Activated naive CD8-positive, alpha-beta T cell treated with anti-CD3 and anti-CD28 coated beads, Interleukin-2, amount 50 U/mL, for 24 hours (primary cell): Measurements from ENCODE around the gene KPTN.

Source experiments
- ATAC-seq: fragments of 150-1000 bp; cut with Tn5 transposase; one replicate; pipeline ENCODE4 v1.10.0; 2021
- DNase-seq: peaks from one replicate; pipeline ENCODE4 v3.0.0; 2021
- H3K27ac Mint-ChIP-seq: one replicate; pipeline ENCODE4 v1.8.0; 2021; ENCODE audit warnings: mild to moderate bottlenecking, mixed read lengths
- H3K27me3 Mint-ChIP-seq: one replicate; pipeline ENCODE4 v1.8.0; 2021; ENCODE audit warnings: mixed read lengths
- H3K36me3 Mint-ChIP-seq: one replicate; pipeline ENCODE4 v1.8.0; 2021; ENCODE audit warnings: low read depth, mixed read lengths
- H3K4me1 Mint-ChIP-seq: one replicate; pipeline ENCODE4 v1.8.0; 2021; ENCODE audit warnings: mixed read lengths
- H3K4me3 Mint-ChIP-seq: one replicate; pipeline ENCODE4 v1.8.0; 2021; ENCODE audit warnings: mild to moderate bottlenecking, moderate library complexity, mixed read lengths
- H3K9me3 Mint-ChIP-seq: one replicate; pipeline ENCODE4 v1.8.0; 2021; ENCODE audit warnings: mixed read lengths

KPTN gene

DNA sequence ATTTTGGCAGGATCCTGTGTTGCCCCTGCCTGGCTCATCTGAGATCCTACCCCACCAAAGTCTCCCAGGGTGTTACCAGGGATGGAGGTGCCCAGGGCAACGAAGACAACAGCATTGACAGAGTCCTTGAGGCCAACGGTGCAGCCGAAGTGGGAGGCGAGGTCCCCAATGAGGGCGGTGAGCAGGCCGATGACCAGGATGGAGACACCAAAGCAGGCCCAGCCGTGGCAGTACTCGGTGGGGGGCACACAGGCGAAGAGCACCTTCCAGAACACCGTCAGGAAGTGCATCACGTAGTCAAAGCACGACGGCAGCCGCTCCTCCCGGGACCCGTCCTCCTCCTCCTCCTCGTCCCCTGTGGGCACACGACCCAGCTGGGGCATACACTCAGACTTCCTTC is 51.9 kb downstream of the KPTN start:
- peaks cover 26% of the 10 kb centered on the region for H3K4me1 Mint-ChIP-seq
- H3K36me3 Mint-ChIP-seq = no peaks in the 10 kb centered on the region
- no peak for ATAC-seq
- H3K27ac Mint-ChIP-seq = no peak overlapping the region
- peaks cover 39% of the 10 kb centered on the region for H3K27me3 Mint-ChIP-seq
- DNase-seq = no peak
- H3K4me3 Mint-ChIP-seq = no peak overlapping the region
- H3K9me3 Mint-ChIP-seq = no peaks in the 10 kb centered on the region

DNA sequence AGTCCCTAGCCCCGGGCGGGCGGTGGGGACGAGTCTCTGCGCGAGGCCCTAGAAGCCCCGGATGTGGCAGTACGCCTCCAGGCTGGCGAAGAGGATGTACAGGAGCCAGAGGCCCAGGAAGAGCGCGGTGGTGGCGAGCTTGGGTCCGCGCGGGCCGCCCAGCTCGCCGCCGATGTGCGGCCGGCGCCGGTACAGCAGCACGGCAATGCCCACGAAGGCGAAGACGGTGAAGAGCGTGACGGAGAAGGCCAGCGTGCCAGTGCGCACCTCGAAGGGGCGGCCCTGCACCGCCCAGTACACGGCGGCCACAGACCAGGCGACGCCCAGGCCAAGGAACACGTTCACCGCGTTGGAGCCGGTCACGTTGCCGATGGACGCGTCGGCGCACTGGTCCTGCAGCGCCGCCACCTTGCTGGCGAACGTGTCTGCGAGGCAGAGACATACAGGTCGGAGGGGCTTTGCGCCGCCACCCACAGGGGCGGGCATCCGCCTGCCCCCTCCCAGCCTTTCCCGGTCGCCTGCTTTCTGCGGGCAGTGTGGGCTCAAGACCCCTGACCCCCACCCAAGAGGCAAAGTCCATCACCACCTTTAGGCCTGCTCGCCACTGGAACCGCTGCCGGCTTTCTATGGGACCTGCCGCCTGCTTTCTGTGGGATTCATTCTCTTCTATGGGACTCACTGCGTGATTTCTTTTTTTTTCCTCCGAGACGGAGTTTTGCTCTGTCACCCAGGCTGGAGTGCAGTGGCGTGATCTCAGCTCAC is 53.8 kb downstream of the KPTN start:
- Mint-ChIP-seq H3K36me3 (no peaks in the 10 kb centered on the region), H3K27me3 (peaks cover 41% of the 10 kb centered on the region), H3K9me3 (no peaks in the 10 kb centered on the region), H3K4me1 (peaks cover 15% of the 10 kb centered on the region), H3K27ac (no peak overlapping the region), H3K4me3 (peak overlapping the region; percentile 53)
- DNase-seq (peak; percentile 41), ATAC-seq (peak; percentile 49)

DNA sequence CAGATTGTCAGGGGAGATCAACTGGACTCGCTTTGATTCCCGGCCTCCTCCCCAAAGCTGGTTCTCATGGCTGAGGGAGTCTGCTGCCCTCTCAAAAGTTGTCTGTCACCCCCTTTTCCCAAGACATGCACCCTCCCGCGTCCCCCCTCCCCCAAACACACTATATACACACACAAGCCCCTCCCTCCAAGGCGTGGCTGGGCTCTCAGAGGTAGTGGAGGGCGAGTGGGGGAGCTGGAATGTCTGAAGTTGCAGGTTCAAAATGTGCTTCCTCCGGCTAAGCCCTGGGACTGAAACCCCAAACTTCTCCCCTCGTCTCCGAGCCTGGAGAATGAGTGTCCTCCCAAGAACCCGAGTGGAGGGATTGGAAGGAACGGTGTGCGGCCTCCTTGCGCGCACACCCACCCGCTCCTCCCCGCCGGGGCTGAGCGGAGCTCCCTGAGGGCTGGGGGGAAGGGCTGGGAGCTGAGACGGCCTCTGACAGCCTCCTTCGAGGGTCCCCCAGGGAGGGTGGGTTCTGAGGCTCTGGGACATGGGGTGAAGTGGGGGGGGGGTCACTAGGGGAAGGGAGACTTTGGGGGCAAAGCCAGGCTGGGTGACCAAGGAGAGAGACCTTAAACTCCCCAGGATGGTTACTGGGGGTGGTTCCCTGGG is 54.8 kb downstream of the KPTN start:
- ATAC-seq = no peak
- Mint-ChIP-seq H3K27me3 (peaks cover 44% of the 10 kb centered on the region), H3K36me3 (no peaks in the 10 kb centered on the region), H3K9me3 (no peaks in the 10 kb centered on the region), H3K4me1 (peaks cover 15% of the 10 kb centered on the region), H3K4me3 (no peak overlapping the region), H3K27ac (no peak overlapping the region)
- no peak for DNase-seq

DNA sequence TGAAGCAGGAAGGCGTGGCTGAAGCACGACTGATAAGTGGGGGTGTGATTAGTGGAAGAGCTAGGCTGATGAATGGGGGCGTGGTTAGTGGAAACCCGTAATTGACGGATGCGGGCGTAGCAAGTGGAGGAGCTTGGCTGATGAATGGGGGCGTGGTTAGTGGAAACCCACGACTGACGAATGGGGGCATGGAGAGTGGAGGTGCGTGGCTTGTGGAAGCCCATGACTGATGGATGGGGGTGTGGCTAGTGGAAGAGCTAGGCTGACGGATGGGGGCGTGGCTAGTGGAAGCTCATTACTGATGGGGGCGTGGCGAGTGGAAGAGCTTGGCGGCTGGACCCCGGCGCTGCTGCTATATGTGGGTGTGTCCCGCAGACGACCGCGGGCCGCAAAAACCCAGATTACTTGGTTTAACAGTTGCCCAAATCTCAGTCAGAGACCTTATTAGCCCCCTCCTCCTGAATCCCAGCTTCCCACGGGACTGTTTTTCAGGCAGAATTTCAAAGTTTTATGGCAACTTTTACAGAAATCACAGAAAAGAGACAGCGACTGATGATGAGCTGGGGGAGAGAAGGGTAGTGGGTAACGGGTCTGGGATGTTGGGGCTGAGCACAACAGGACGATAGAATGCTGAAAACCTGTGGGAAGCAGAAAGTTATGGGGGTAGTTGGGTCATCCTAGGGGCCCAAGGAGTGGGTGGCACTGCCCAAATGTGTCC is 55.7 kb downstream of the KPTN start:
- Mint-ChIP-seq H3K9me3 (no peaks in the 10 kb centered on the region), H3K27me3 (peaks cover 52% of the 10 kb centered on the region), H3K36me3 (no peaks in the 10 kb centered on the region), H3K4me3 (no peak overlapping the region), H3K27ac (no peak overlapping the region), H3K4me1 (peaks cover 15% of the 10 kb centered on the region)
- DNase-seq (peak; percentile 89), ATAC-seq (peak; percentile 79)

DNA sequence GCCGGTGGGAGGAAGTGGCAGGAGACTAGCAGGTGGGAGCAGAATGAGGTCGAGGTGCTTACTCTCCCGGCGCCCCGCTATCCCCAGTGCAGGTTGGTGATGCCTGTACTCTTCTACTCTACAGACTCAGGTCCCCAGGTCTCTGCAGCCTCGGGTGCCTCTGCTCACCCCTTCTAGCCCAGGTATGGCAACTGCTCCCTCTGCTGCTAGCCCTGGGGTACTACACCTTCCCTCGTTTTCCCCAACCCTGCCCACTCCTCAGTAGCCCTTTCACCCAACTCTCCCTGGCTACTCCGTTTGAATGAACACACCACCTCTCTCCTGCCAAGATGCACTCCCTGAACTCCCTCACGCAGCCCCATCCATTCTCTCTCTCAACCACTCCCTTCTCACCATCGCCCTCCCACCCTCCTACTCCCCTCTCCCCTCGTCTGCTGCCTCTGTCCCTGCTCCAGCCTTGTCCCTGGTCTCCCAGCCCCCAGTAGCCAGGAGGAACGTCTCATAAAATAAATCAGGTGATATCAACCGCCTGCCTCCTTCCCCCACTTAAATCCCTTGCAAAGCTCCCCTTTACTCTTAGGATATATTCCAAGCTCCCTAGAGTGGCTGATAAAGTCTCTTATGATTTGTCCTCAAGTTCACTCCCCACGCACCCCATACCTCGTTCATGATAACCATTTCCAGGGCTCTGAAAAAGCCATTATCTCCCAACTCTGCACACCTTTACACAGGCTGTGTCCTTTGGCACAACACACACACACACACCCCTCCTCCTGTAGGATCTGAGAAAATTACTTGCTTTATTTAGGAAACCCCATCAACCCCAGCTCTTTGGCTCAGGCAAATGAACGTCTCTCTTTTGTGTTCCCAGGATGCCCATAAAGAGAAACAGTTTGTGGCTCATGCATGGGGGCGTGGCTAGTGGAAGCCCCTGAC is 56.5 kb downstream of the KPTN start:
- ATAC-seq (peak; percentile 38), DNase-seq (peak; percentile 76)
- H3K27ac Mint-ChIP-seq = no peak overlapping the region
- H3K4me1 Mint-ChIP-seq = peaks cover 11% of the 10 kb centered on the region
- peaks cover 60% of the 10 kb centered on the region for H3K27me3 Mint-ChIP-seq
- no peak overlapping the region for H3K4me3 Mint-ChIP-seq
- H3K9me3 Mint-ChIP-seq = no peaks in the 10 kb centered on the region
- H3K36me3 Mint-ChIP-seq = no peaks in the 10 kb centered on the region
